IPS-18a (cell line): ENCODE measurements around the gene ADGRL3.
"Not testable (repeated sequence)": the region's sequence is repeated elsewhere in the genome, so short reads cannot be mapped to it uniquely, and the experiment has no call there.

Experiments
- H3K27ac ChIP-seq: one replicate; pipeline ENCODE4 v1.5.1; 2013; ENCODE audit warnings: low read length
- H3K27me3 ChIP-seq: one replicate; pipeline ENCODE4 v1.6.1; 2013; ENCODE audit warnings: mild to moderate bottlenecking, low read length; ENCODE audit not compliant: control insufficient read depth, insufficient read depth
- H3K36me3 ChIP-seq: one replicate; pipeline ENCODE4 v1.6.1; 2013; ENCODE audit warnings: low read depth, low read length; ENCODE audit not compliant: control insufficient read depth
- H3K4me1 ChIP-seq: one replicate; pipeline ENCODE4 v1.6.1; 2013; ENCODE audit warnings: low read depth, low read length; ENCODE audit not compliant: control insufficient read depth
- H3K4me3 ChIP-seq: one replicate; pipeline ENCODE4 v1.5.1; 2013; ENCODE audit warnings: low read length
- H3K9ac ChIP-seq: one replicate; pipeline ENCODE4 v1.6.1; 2013; ENCODE audit warnings: mild to moderate bottlenecking, low read length, moderate library complexity
- H3K9me3 ChIP-seq: one replicate; pipeline ENCODE4 v1.6.1; 2013; ENCODE audit warnings: low read depth, low read length; ENCODE audit not compliant: control insufficient read depth

Gene ADGRL3

GRCh38 chr4:61614231-61614630 is 414.1 kb downstream of the ADGRL3 start:
- no peaks in the 10 kb centered on the region for H3K4me1 ChIP-seq
- no peak overlapping the region for H3K9ac ChIP-seq
- no peaks in the 10 kb centered on the region for H3K27me3 ChIP-seq
- H3K4me3 ChIP-seq, result no peak overlapping the region
- no peak overlapping the region for H3K27ac ChIP-seq
- no peaks in the 10 kb centered on the region for H3K9me3 ChIP-seq
- H3K36me3 ChIP-seq, result no peaks in the 10 kb centered on the region

- Histone ChIP-seq H3K27me3 (no peaks in the 10 kb centered on the region), H3K36me3 (no peaks in the 10 kb centered on the region), H3K9ac (no peak overlapping the region), H3K4me3 (no peak overlapping the region), H3K4me1 (no peaks in the 10 kb centered on the region), H3K27ac (no peak overlapping the region), H3K9me3 (no peaks in the 10 kb centered on the region)
Measured at GRCh38 chr4:61619528-61619927, 419.4 kb downstream of the ADGRL3 start.

GRCh38 chr4:61628282-61628681 is 428.2 kb downstream of the ADGRL3 start:
- H3K27ac ChIP-seq, result no peak overlapping the region
- no peaks in the 10 kb centered on the region for H3K36me3 ChIP-seq
- H3K9me3 ChIP-seq, result no peaks in the 10 kb centered on the region
- H3K4me1 ChIP-seq, result no peaks in the 10 kb centered on the region
- H3K4me3 ChIP-seq, result no peak overlapping the region
- H3K9ac ChIP-seq, result no peak overlapping the region
- H3K27me3 ChIP-seq, result no peaks in the 10 kb centered on the region

GRCh38 chr4:61628727-61629126 is 428.6 kb downstream of the ADGRL3 start:
- Histone ChIP-seq H3K4me3 (no peak overlapping the region), H3K9me3 (no peaks in the 10 kb centered on the region), H3K9ac (no peak overlapping the region), H3K4me1 (no peaks in the 10 kb centered on the region), H3K27ac (no peak overlapping the region), H3K36me3 (no peaks in the 10 kb centered on the region), H3K27me3 (no peaks in the 10 kb centered on the region)

GRCh38 chr4:61630548-61630947 is 430.4 kb downstream of the ADGRL3 start:
- Histone ChIP-seq H3K27ac (no peak overlapping the region), H3K4me1 (no peaks in the 10 kb centered on the region), H3K27me3 (no peaks in the 10 kb centered on the region), H3K4me3 (no peak overlapping the region), H3K9me3 (no peaks in the 10 kb centered on the region), H3K36me3 (no peaks in the 10 kb centered on the region), H3K9ac (no peak overlapping the region)

- H3K9me3 ChIP-seq, result no peaks in the 10 kb centered on the region
- no peak overlapping the region for H3K4me3 ChIP-seq
- no peaks in the 10 kb centered on the region for H3K36me3 ChIP-seq
- H3K9ac ChIP-seq, result no peak overlapping the region
- no peak overlapping the region for H3K27ac ChIP-seq
- H3K4me1 ChIP-seq, result no peaks in the 10 kb centered on the region
- no peaks in the 10 kb centered on the region for H3K27me3 ChIP-seq
Measured at GRCh38 chr4:61638591-61638990, 438.5 kb downstream of the ADGRL3 start.

- not testable (repeated sequence) for H3K9ac ChIP-seq, H3K4me3 ChIP-seq, H3K4me1 ChIP-seq, H3K27ac ChIP-seq, H3K27me3 ChIP-seq, H3K36me3 ChIP-seq, H3K9me3 ChIP-seq
Measured at GRCh38 chr4:61646746-61647350, 446.7 kb downstream of the ADGRL3 start.

GRCh38 chr4:61648264-61648663 is 448.1 kb downstream of the ADGRL3 start:
- no peak overlapping the region for H3K27ac ChIP-seq
- H3K9me3 ChIP-seq, result no peaks in the 10 kb centered on the region
- H3K4me1 ChIP-seq, result peaks cover 7% of the 10 kb centered on the region
- H3K36me3 ChIP-seq, result no peaks in the 10 kb centered on the region
- H3K9ac ChIP-seq, result no peak overlapping the region
- no peaks in the 10 kb centered on the region for H3K27me3 ChIP-seq
- no peak overlapping the region for H3K4me3 ChIP-seq

GRCh38 chr4:61657016-61657415 is 456.9 kb downstream of the ADGRL3 start:
- Histone ChIP-seq H3K9ac (no peak overlapping the region), H3K4me1 (no peaks in the 10 kb centered on the region), H3K27ac (no peak overlapping the region), H3K36me3 (no peaks in the 10 kb centered on the region), H3K4me3 (no peak overlapping the region), H3K27me3 (no peaks in the 10 kb centered on the region), H3K9me3 (no peaks in the 10 kb centered on the region)

GRCh38 chr4:61661960-61662359 is 461.8 kb downstream of the ADGRL3 start:
- Histone ChIP-seq H3K4me3 (no peak overlapping the region), H3K9ac (no peak overlapping the region), H3K27ac (no peak overlapping the region), H3K4me1 (no peaks in the 10 kb centered on the region), H3K27me3 (no peaks in the 10 kb centered on the region), H3K36me3 (no peaks in the 10 kb centered on the region), H3K9me3 (no peaks in the 10 kb centered on the region)

- no peaks in the 10 kb centered on the region for H3K27me3 ChIP-seq
- H3K4me3 ChIP-seq, result no peak overlapping the region
- no peaks in the 10 kb centered on the region for H3K36me3 ChIP-seq
- H3K9me3 ChIP-seq, result no peaks in the 10 kb centered on the region
- no peaks in the 10 kb centered on the region for H3K4me1 ChIP-seq
- no peak overlapping the region for H3K27ac ChIP-seq
- no peak overlapping the region for H3K9ac ChIP-seq
Measured at GRCh38 chr4:61662362-61662761, 462.2 kb downstream of the ADGRL3 start.

GRCh38 chr4:61663310-61663709 is 463.2 kb downstream of the ADGRL3 start:
- Histone ChIP-seq H3K4me1 (no peaks in the 10 kb centered on the region), H3K27me3 (no peaks in the 10 kb centered on the region), H3K27ac (no peak overlapping the region), H3K9me3 (no peaks in the 10 kb centered on the region), H3K4me3 (no peak overlapping the region), H3K36me3 (no peaks in the 10 kb centered on the region), H3K9ac (no peak overlapping the region)
